WERI-Rb-1 (cell line): ENCODE results near the gene DAO.
"Not testable (repeated sequence)": the region's sequence is repeated elsewhere in the genome, so short reads cannot be mapped to it uniquely, and the experiment has no call there.

Source experiments
- DNase-seq: peaks from one replicate; pipeline ENCODE4 v3.0.0-alpha.2; 2020
- H3K27ac ChIP-seq: fragments of 250-450 bp; sonication (Bioruptor Pico); 2 replicates; pipeline ENCODE4 v1.5.1; 2020; ENCODE audit warnings: mild to moderate bottlenecking, moderate library complexity
- H3K27me3 ChIP-seq: fragments of 250-450 bp; sonication (Bioruptor Pico); 2 replicates; pipeline ENCODE4 v1.5.1; 2021; ENCODE audit warnings: mild to moderate bottlenecking, low read depth, moderate library complexity; ENCODE audit not compliant: insufficient read depth, severe bottlenecking
- H3K36me3 ChIP-seq: fragments of 250-450 bp; sonication (Bioruptor Pico); 2 replicates; pipeline ENCODE4 v1.5.1; 2020; ENCODE audit warnings: mild to moderate bottlenecking, moderate library complexity
- H3K4me3 ChIP-seq: 2 replicates; pipeline ENCODE4 v1.5.1; 2011; ENCODE audit warnings: low read depth, mild to moderate bottlenecking, control low read depth, low read length
- H3K9me3 ChIP-seq: fragments of 250-450 bp; sonication (Bioruptor Pico); 2 replicates; pipeline ENCODE4 v1.5.1; 2021; ENCODE audit warnings: mild to moderate bottlenecking, moderate library complexity; ENCODE audit not compliant: severe bottlenecking
- CTCF ChIP-seq: IDR thresholded peaks from 2 replicates; pipeline ENCODE4 v1.5.1; 2011; ENCODE audit warnings: low read depth, mild to moderate bottlenecking, control low read depth, inconsistent platforms, low read length

DAO gene

GRCh38 chr12:108860443-108860842 lies 19.4 kb upstream of the DAO start:
- Histone ChIP-seq H3K36me3 (no peaks in the 10 kb centered on the region; the same call in 1 of the 2 replicates), H3K4me3 (no peak overlapping the region), H3K9me3 (no peaks in the 10 kb centered on the region), H3K27me3 (no peaks in the 10 kb centered on the region), H3K27ac (no peak overlapping the region)
- DNase-seq: no peak
- TF ChIP-seq CTCF: no peak

- Histone ChIP-seq H3K4me3 (no peak overlapping the region), H3K27ac (no peak overlapping the region), H3K36me3 (no peaks in the 10 kb centered on the region), H3K27me3 (no peaks in the 10 kb centered on the region), H3K9me3 (no peaks in the 10 kb centered on the region)
- DNase-seq: no peak
- TF ChIP-seq CTCF: no peak
These were observed 17.9 kb upstream of the DAO start for GRCh38 chr12:108861878-108862587.

- DNase-seq: no peak
- no peak for TF ChIP-seq CTCF
- H3K27me3 ChIP-seq: no peaks in the 10 kb centered on the region
- no peak overlapping the region for H3K4me3 ChIP-seq
- no peaks in the 10 kb centered on the region for H3K36me3 ChIP-seq
- no peaks in the 10 kb centered on the region for H3K9me3 ChIP-seq
- no peak overlapping the region for H3K27ac ChIP-seq
These were observed 17.3 kb upstream of the DAO start for GRCh38 chr12:108862588-108862959.

- Histone ChIP-seq H3K27me3 (no peaks in the 10 kb centered on the region), H3K27ac (no peak overlapping the region), H3K36me3 (no peaks in the 10 kb centered on the region), H3K9me3 (no peaks in the 10 kb centered on the region), H3K4me3 (no peak overlapping the region)
- DNase-seq: no peak
- TF ChIP-seq CTCF: no peak
These were observed 14.7 kb upstream of the DAO start for GRCh38 chr12:108865169-108865568.

- not testable (repeated sequence) for H3K27ac ChIP-seq, DNase-seq, H3K27me3 ChIP-seq, H3K9me3 ChIP-seq, H3K36me3 ChIP-seq, H3K4me3 ChIP-seq
These were observed 13.8 kb upstream of the DAO start for GRCh38 chr12:108866083-108866482.

- no peak for TF ChIP-seq CTCF
- H3K27ac ChIP-seq: no peak overlapping the region
These were observed 11.1 kb upstream of the DAO start for GRCh38 chr12:108868781-108869180.

More at GRCh38 chr12:108868781-108869180, 11.1 kb upstream of the DAO start:
- DNase-seq: no peak
- H3K36me3 ChIP-seq: no peaks in the 10 kb centered on the region
- no peak overlapping the region for H3K4me3 ChIP-seq
- H3K27me3 ChIP-seq: no peaks in the 10 kb centered on the region
- no peaks in the 10 kb centered on the region for H3K9me3 ChIP-seq
